Tibial nerve (tissue), 4 donors: ENCODE data around the gene CCL25. TPM values are rescaled to one million over a fixed set of nuclear protein-coding genes. Genes with fewer than 3 reads are reported as not detected.

Experiments used
- DNase-seq, 2 donors: peaks; one replicate each; pipeline ENCODE4 v3.0.0-alpha.2; 2019; ENCODE audit warnings: low spot score in 2 of 2
- H3K27ac ChIP-seq, 4 donors: fragments of 200-600 bp; sonication (generic) in 3 of 4; one replicate each; pipeline ENCODE4 v1.5.1; 2017 to 2019; ENCODE audit warnings: mild to moderate bottlenecking in 1 of 4
- H3K27me3 ChIP-seq, 2 donors: fragments of 200-600 bp; sonication (generic) in 1 of 2; one replicate each; pipeline versions ENCODE4 v1.5.1 to v1.6.0; 2017 to 2019
- H3K36me3 ChIP-seq, 3 donors: fragments of 200-600 bp; sonication (generic); one replicate each; pipeline ENCODE4 v1.5.1; 2018 to 2019
- H3K4me1 ChIP-seq, 4 donors: fragments of 200-600 bp; sonication (generic) in 3 of 4; one replicate each; pipeline ENCODE4 v1.5.1; 2017 to 2019
- H3K4me3 ChIP-seq, 4 donors: fragments of 200-600 bp; sonication (generic) in 3 of 4; one replicate each; pipeline ENCODE4 v1.5.1; 2017 to 2019; ENCODE audit warnings: mild to moderate bottlenecking in 1 of 4, moderate library complexity in 1 of 4
- H3K9me3 ChIP-seq, 4 donors: fragments of 200-600 bp; sonication (generic) in 3 of 4; one replicate each; pipeline ENCODE4 v1.5.1; 2017 to 2019
- CTCF ChIP-seq, 5 experiments: fragments of 200-600 bp in 3 of 5; fragments of 450-650 bp in 2 of 5; sonication (generic) in 3 of 5; IDR thresholded peaks; one replicate each; pipeline ENCODE4 v1.5.1; 2016 to 2019; ENCODE audit warnings: antibody characterized with exemption in 5 of 5, mild to moderate bottlenecking in 3 of 5, moderate library complexity in 2 of 5
- EP300 ChIP-seq, 2 donors: sonication (generic); formaldehyde crosslinking; IDR thresholded peaks; one replicate each; pipeline ENCODE4 v1.6.1; 2017; ENCODE audit warnings: antibody characterized with exemption in 2 of 2, mild to moderate bottlenecking in 1 of 2
- POLR2A ChIP-seq, 2 donors: fragments of 450-650 bp; IDR thresholded peaks; one replicate each; pipeline ENCODE4 v1.6.1; 2017; ENCODE audit warnings: antibody characterized with exemption in 2 of 2, mild to moderate bottlenecking in 2 of 2, moderate library complexity in 2 of 2
- WGBS, 2 donors: methylation state at CpG; one replicate each; pipeline ENCODE4 v1.1.5; 2018; 5-methylcytosine and 5-hydroxymethylcytosine counted together
- total RNA-seq, 4 donors: library from RNA; depleted of rRNA; stranded (reverse); fragments of >200 nt; gene quantifications; one replicate each; pipeline ENCODE4 v1.1.0, GENCODE V29; 2016

Gene CCL25
- total RNA-seq, 4 donors from 2014 or later, result not detected

- no peaks in the 10 kb centered on the region for H3K36me3 ChIP-seq
- TF ChIP-seq CTCF (IDR thresholded peaks at IDR 0.05) (no peak), EP300 (IDR thresholded peaks at IDR 0.05) (no peak), POLR2A (IDR thresholded peaks at IDR 0.05) (no peak)
- DNase-seq, result no peak
- no peak overlapping the region for H3K4me3 ChIP-seq
- 98 to 100% methylated on average over 12 to 13 of the region's 16 CpGs for WGBS, 2 donors
- H3K4me1 ChIP-seq, result no peaks in the 10 kb centered on the region
- no peak overlapping the region for H3K27ac ChIP-seq
- peaks cover 0 to 10% (median 0%) of the 10 kb centered on the region in 4 donors for H3K9me3 ChIP-seq
- no peaks in the 10 kb centered on the region for H3K27me3 ChIP-seq
These were observed 58.4 kb downstream of the CCL25 start for GRCh38 chr19:8110931-8111330.

GRCh38 chr19:8111376-8111775 lies 58.8 kb downstream of the CCL25 start:
- WGBS, 2 donors, result 85 to 90% methylated on average over 13 to 16 of the region's 16 CpGs
- no peaks in the 10 kb centered on the region for H3K36me3 ChIP-seq
- H3K27me3 ChIP-seq, result no peaks in the 10 kb centered on the region
- peaks cover 0 to 10% (median 0%) of the 10 kb centered on the region in 4 donors for H3K9me3 ChIP-seq
- DNase-seq, result no peak
- H3K4me1 ChIP-seq, result no peaks in the 10 kb centered on the region
- no peak overlapping the region for H3K4me3 ChIP-seq
- H3K27ac ChIP-seq, result no peak overlapping the region
- no peak for TF ChIP-seq EP300 (IDR thresholded peaks at IDR 0.05)

Other genes starting within 250 kb of the CCL25 start
- 10 to 100 TPM; 14.4 to 30.3 (median 17.7) TPM for gene EVI5L, start 222.5 kb upstream of the CCL25 start, total RNA-seq
- gene PRR36, start 178.4 kb upstream of the CCL25 start, total RNA-seq, result 1 to 10 TPM in 1 of 4 donors, not detected in 3; 2.5 TPM
- 1 to 10 TPM in 1 of 4 donors, under 1 TPM in 1, not detected in 2; 0.59 to 1.2 TPM for gene LRRC8E, start 164.2 kb upstream of the CCL25 start, total RNA-seq
- gene MAP2K7, start 148.9 kb upstream of the CCL25 start, total RNA-seq, result 10 to 100 TPM; 11.1 to 31.2 (median 20.9) TPM
- gene TGFBR3L, start 137.9 kb upstream of the CCL25 start, total RNA-seq, result not detected
- gene SNAPC2, start 132.4 kb upstream of the CCL25 start, total RNA-seq, result 10 to 100 TPM; 11.6 to 26.4 (median 16.1) TPM
- 1 to 10 TPM in 3 of 4 donors, under 1 TPM in 1; 0.66 to 7.2 (median 3.0) TPM for gene CTXN1, start 126.6 kb upstream of the CCL25 start, total RNA-seq
- 10 to 100 TPM; 60.1 to 91.3 (median 77.1) TPM for gene TIMM44, start 109.1 kb upstream of the CCL25 start, total RNA-seq
- gene ELAVL1, start 47.1 kb upstream of the CCL25 start, total RNA-seq, result 10 to 100 TPM; 25.8 to 36.4 (median 27.7) TPM
- gene FBN3, start 96.8 kb downstream of the CCL25 start, total RNA-seq, result 1 to 10 TPM in 1 of 4 donors, under 1 TPM in 1, not detected in 2; 0.20 to 2.5 TPM
- 10 to 100 TPM; 56.9 to 73.5 (median 67.1) TPM for gene CERS4, start 156.6 kb downstream of the CCL25 start, total RNA-seq